Activated T-cell treated with anti-CD3 and anti-CD28 coated beads for 4 hours (primary cell): ENCODE measurements around the gene ADAD2.

ENCODE experiments used
- DNase-seq: peaks from one replicate; pipeline ENCODE4 v3.0.0-alpha.2; 2020

ADAD2 gene

DNA sequence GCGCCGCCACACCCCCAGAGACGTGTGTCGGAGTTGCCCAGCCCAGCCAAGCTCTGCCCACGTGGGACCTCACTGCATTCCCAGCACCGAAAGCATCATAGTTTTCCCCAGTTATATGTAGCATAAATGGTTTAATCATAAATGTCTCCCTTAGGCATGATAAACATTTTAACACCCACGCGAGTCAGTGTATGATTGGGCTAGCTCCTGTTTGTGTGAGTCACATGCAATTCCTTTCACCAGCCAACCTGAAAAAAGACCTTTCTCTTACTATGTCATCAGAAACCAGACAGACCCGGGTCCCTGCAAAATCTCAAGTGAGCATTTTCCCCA, 13.2 kb upstream of the ADAD2 start:
- no peak for DNase-seq

- DNase-seq = no peak
Observed at GRCh38 chr16:84178146-84178765, 12.7 kb upstream of the ADAD2 start.

GRCh38 chr16:84178892-84179611, 11.9 kb upstream of the ADAD2 start:
- no peak for DNase-seq

DNA sequence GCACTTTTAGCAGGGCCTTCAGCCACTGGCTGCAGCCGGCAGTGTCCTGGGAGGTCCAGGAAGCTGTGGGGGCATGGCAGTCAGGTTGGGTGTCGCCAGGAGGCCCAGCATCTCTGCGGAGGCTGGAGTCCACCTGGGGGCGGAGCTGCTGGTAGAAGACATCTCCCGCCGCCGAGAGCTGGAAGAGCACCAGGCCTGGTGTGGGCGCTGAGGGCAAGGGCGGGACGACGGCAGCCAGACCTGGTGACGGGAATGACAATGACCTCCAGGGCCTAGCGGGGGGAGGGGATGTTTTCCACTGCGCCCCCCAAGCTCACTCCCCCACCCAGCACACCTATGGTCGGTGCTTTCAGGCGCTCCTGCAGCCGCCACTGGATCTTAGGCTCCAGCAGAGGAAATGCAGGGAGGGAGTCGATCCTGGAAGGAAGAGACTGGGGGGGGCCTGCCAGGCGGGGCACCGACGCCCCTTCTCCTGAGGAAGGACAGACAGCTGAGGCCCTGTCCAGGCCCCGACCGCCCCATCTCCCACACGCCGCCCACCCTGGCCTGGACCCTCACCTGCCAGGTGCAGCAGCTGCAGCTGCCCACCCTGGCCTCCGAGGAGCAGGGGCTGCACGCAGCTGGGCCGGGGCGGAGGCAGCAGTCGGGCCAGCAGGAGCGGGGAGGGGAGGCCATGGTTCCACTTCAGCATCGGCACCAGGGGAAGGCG, 11.2 kb upstream of the ADAD2 start:
- DNase-seq = no peak

GRCh38 chr16:84180519-84181140, 10.3 kb upstream of the ADAD2 start:
- no peak for DNase-seq

- DNase-seq = no peak
Observed at GRCh38 chr16:84181144-84181915, 9.6 kb upstream of the ADAD2 start.

DNA sequence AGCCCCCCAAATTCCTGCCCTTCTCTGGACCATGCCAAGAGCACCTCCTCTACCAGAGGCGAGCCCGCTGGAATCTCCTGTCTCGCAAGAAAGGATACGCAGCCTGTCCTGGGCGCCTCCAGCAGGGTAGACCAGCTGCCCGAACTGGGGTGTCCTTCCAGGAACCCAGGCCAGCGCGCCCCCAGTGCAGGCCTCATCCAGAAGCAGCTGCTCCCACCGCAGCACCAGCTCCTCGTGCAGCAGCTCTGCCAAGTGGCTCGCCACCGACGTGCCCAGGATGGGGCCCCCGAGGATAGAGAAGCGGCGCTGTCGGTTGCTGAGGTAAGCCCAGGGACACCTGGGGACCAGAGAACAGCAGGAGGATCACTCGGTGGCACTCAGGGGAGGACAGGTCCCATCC, 8.9 kb upstream of the ADAD2 start:
- DNase-seq = no peak

GRCh38 chr16:84182680-84183571, 8.0 kb upstream of the ADAD2 start:
- no peak for DNase-seq

- no peak for DNase-seq
Observed at GRCh38 chr16:84183572-84183875, 7.4 kb upstream of the ADAD2 start.

DNA sequence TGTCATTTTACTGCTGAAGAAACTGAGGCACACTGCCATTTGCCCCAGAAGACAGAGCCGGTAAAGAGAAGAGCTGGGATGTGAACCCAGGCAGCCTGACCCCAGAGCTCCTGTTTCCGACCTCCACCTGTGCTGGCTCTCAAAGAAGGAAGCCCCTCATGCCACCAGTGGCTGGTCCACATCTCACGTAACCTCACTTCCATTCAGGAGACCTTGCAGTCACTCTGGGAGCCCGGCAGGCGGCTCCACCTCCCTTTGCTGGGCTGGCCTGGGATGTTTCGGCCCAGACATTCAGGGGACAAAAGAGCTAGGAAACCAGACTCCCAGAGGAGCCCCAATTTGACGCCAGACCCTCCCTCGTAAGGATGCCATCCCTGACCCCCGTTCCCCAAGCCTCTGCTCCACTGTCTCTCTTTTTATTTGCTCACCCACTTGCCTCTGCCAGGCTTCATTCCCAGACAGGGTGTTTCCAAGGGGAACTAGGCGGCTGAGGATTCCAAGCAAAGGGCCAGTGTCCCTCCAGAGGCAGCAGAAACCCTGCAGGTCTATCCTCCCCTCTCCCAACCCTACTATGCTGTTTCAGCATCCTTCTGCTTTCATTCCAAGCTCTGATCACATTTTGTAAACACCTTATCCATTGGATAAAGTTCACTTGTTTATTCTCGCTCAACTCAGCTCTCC, 6.9 kb upstream of the ADAD2 start:
- no peak for DNase-seq

- DNase-seq = no peak
Observed at GRCh38 chr16:84184775-84185174, 6.2 kb upstream of the ADAD2 start.

DNA sequence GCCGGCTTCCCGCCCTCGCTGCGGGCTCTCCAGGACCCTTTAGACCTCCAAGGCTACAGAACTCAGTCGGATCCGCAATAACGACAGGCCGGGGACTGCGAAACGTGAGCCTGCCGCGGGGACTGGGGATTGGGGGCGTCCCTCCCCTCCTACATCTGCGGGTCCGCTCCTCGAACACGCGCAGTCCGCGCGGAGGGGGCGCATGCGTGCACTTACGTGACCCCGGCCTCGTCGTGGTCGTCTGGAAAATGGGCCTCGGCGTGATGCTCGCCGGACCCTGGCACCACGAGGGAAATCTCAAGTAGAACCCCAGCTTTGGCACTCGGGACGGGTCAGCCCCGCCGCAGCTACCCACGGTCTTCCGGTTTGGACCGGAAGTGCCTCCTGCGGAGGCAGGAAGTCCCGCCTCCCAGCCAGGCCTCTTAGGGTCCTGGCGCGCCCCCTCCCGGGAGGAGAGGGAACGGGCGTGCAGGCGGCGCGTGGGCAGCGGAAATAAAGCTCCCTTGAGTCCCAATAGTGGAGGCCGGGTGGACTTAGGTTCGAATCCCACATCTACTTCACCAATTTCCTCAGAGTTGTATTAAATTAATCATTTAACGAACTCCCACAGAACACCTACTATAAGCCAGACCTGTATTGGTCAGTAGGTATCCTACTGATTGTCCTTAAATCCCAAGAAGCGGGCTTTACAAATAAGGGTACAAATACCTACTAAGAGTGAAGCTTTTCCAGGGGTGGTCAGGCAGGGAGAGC, 4.1 kb upstream of the ADAD2 start, which contains the start of gene TAF1C:
TSS of gene TAF1C (minus strand) at position 373 of the 753 bp plus-strand sequence. CDS start 2,069 bp downstream, outside the sequence.
- peak; percentile 89 for DNase-seq

DNA sequence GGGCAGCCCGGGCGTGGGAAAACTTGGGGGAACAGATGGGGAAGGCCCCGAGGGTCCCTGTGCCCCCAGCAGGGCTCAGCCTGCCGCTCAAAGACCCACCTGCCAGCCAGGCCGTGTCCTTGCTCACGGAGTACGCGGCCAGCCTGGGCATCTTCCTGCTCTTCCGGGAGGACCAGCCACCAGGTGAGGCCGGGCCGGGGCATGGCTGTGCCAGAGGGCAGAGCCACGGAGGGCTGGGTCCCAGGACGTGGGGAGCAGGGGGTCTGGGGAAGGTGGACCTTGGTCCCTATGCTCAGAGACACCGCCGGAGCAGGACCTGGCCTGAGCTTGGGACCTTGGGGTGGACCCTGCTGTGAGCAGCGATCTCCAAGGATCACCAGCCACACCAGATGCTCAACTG, 509 bp downstream of the ADAD2 start:
- DNase-seq = no peak

GRCh38 chr16:84193480-84193879, 2.5 kb downstream of the ADAD2 start:
- no peak for DNase-seq

GRCh38 chr16:84194018-84194417, 3.1 kb downstream of the ADAD2 start:
- DNase-seq = no peak

DNA sequence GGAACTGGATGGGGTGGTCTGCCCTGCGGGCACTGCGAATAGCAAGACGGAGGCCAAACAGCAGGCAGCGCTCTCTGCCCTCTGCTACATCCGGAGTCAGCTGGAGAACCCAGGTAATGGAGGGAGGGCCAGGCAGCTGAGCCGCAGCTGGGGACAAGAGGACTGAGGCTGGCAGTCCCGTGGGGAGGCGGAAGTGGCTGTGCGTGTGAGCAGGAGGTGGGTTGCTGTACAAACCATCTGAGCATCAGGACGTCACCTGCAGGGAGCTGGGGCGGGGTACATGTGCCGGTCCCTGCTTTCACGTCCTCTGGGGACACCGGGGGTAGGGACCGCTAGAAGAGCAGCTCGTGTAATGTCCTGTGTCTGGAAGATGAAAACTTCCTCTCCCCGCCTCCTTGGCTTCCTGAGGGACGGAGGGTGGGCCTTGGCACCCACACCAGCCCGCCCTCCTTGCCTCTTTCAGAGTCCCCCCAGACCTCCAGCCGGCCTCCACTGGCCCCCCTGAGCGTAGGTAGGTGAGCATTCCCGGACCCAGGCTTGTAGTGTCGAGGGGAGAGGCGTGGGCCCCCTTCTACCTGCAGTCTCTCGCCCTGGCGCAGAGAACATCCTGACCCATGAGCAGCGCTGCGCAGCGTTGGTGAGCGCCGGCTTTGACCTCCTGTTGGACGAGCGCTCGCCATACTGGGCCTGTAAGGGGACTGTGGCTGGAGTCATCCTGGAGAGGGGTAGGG, 3.7 kb downstream of the ADAD2 start:
- DNase-seq = peak; percentile 13

DNA sequence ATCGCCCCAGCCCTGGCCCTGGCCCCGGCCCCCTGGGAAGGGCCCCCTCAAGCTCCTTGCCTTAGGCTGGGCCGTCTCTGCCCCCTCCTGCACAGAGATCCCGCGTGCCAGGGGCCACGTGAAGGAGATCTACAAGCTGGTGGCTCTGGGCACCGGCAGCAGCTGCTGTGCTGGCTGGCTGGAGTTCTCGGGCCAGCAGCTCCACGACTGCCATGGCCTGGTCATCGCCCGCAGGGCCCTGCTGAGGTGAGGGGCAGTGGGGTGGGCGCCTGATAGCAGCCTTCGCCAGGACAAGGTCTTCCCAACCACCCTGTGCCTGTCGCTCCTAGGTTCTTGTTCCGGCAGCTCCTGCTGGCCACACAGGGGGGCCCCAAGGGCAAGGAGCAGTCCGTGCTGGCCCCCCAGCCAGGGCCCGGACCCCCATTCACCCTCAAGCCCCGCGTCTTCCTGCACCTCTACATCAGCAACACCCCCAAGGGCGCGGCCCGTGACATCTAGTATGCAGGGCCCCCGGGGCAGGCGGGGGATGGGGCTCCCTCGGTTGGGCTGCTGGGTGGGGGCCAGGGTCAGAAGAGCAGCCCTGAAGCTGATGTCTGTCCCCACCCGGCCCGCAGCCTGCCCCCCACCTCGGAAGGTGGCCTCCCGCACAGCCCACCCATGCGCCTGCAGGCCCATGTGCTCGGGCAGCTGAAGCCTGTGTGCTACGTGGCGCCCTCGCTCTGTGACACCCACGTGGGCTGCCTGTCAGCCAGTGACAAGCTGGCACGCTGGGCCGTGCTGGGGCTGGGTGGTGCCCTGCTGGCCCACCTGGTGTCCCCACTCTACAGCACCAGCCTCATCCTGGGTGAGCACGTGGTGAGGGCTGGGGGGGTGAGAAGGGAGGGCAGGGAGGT, 4.5 kb downstream of the ADAD2 start:
- DNase-seq = no peak

GRCh38 chr16:84196101-84196500, 5.1 kb downstream of the ADAD2 start:
- DNase-seq = no peak
